HCT116 (cell line): ENCODE measurements around the gene BMAL1. TPM values are rescaled to one million over a fixed set of nuclear protein-coding genes. Genes with fewer than 3 reads are reported as not detected.

Experiments used
- ATAC-seq: fragments of 200-7000 bp; cut with Tn5 transposase; 2 replicates; pipeline ENCODE4 v1.9.1; 2020; ENCODE audit warnings: mild to moderate bottlenecking, moderate library complexity
- BruUV-seq: library from RNA; stranded (reverse); fragments of 400-500 nt; replicated peaks from 2 replicates; lab custom pipeline; 2021; lab: Mats Ljungman, UMichigan
- CTCF ChIA-PET: fragments of 300-600 bp; sonication (Branson Sonifier 250); formaldehyde crosslinking; loops from one replicate; lab custom pipeline; 2021; ENCODE audit warnings: antibody characterized with exemption; lab: Charles Lee
- POLR2A ChIA-PET: fragments of 300-600, 350-600 bp; sonication (Branson Sonifier 250); formaldehyde crosslinking; loops from one replicate; lab custom pipeline; 2021; ENCODE audit warnings: antibody characterized with exemption; lab: Charles Lee
- RAD21 ChIA-PET, 2 experiments: fragments of 300-600 bp; sonication (Branson Sonifier 250); formaldehyde crosslinking; loops; one replicate each; lab custom pipeline; 2023; ENCODE audit warnings: low total read pairs in 2 of 2; ENCODE audit not compliant: uncharacterized antibody in 2 of 2, unreplicated experiment in 2 of 2, low non-redundant PET in 1 of 2; lab: Charles Lee
- DNase-seq: peaks from one replicate; pipeline ENCODE4 v3.0.0-alpha.2; 2010; ENCODE audit warnings: low read depth, low spot score
- H2AFZ ChIP-seq: fragments of 200-600 bp; shearing (Covaris generic), sonication (generic); 2 replicates; pipeline ENCODE4 v1.6.1; 2017; ENCODE audit warnings: low read depth, mixed run types, mixed read lengths, antibody characterized with exemption, low read length; ENCODE audit not compliant: poor library complexity, severe bottlenecking
- H3K27ac ChIP-seq: 2 replicates; pipeline ENCODE4 v1.5.1; 2012; ENCODE audit warnings: low read depth, low read length
- H3K27me3 ChIP-seq: fragments of 200-600 bp; sonication (generic); 2 replicates; pipeline ENCODE4 v1.6.1; 2016; ENCODE audit warnings: mixed run types, low read length, mixed read lengths; ENCODE audit not compliant: insufficient read depth
- H3K36me3 ChIP-seq, 2 experiments: fragments of 200-500 bp in 1 of 2; fragments of 200-600 bp in 1 of 2; sonication (Bioruptor generic) in 1 of 2; sonication (generic) in 1 of 2; 2 replicates each; pipeline versions ENCODE4 v1.5.1 to v1.6.1; 2014 to 2016; ENCODE audit warnings: low read length in 2 of 2, inconsistent platforms in 1 of 2, mixed read lengths in 1 of 2, mixed run types in 1 of 2; ENCODE audit not compliant: insufficient read depth in 2 of 2, control insufficient read depth in 1 of 2
- H3K4me1 ChIP-seq, 2 experiments: fragments of 200-600 bp in 1 of 2; sonication (generic) in 1 of 2; 2 replicates each; pipeline versions ENCODE4 v1.5.1 to v1.6.1; 2012 to 2017; ENCODE audit warnings: low read length in 2 of 2, inconsistent platforms in 1 of 2, mild to moderate bottlenecking in 1 of 2, mixed read lengths in 1 of 2, mixed run types in 1 of 2, moderate library complexity in 1 of 2; ENCODE audit not compliant: insufficient read depth in 2 of 2, control insufficient read depth in 1 of 2
- H3K4me2 ChIP-seq: fragments of 200-600 bp; sonication (generic); 2 replicates; pipeline ENCODE4 v1.6.1; 2017; ENCODE audit warnings: mixed run types, low read length, mixed read lengths
- H3K4me3 ChIP-seq, 2 experiments: fragments of 200-600 bp in 1 of 2; sonication (generic) in 1 of 2; replicated peaks in 1 of 2; 2 replicates each; pipeline ENCODE4 v1.5.1; 2011 to 2016; ENCODE audit warnings: low read length in 2 of 2, control low read depth in 1 of 2, low read depth in 1 of 2, mild to moderate bottlenecking in 1 of 2, mixed read lengths in 1 of 2, mixed run types in 1 of 2
- H3K79me2 ChIP-seq: fragments of 200-600 bp; sonication (generic); 2 replicates; pipeline ENCODE4 v1.6.1; 2017; ENCODE audit warnings: mild to moderate bottlenecking, mixed run types, low read length, moderate library complexity, mixed read lengths; ENCODE audit not compliant: insufficient read depth
- H3K9ac ChIP-seq: fragments of 200-600 bp; sonication (generic); 2 replicates; pipeline ENCODE4 v1.6.1; 2016; ENCODE audit warnings: low read length, mixed read lengths
- H3K9me2 ChIP-seq: fragments of 200-600 bp; sonication (generic), shearing (Covaris generic); 2 replicates; pipeline ENCODE4 v1.6.1; 2017; ENCODE audit warnings: mixed run types, mild to moderate bottlenecking, moderate library complexity; ENCODE audit not compliant: insufficient read depth
- H3K9me3 ChIP-seq, 2 experiments: fragments of 200-500 bp in 1 of 2; fragments of 200-600 bp in 1 of 2; sonication (Bioruptor generic) in 1 of 2; sonication (generic) in 1 of 2; 2 replicates each; pipeline ENCODE4 v1.6.1; 2014 to 2017; ENCODE audit warnings: low read length in 2 of 2, mixed read lengths in 2 of 2, inconsistent platforms in 1 of 2, low read depth in 1 of 2, mild to moderate bottlenecking in 1 of 2, mixed run types in 1 of 2, moderate library complexity in 1 of 2; ENCODE audit not compliant: control insufficient read depth in 1 of 2, insufficient read depth in 1 of 2
- H4K20me1 ChIP-seq: fragments of 200-600 bp; sonication (generic), shearing (Covaris generic); 2 replicates; pipeline ENCODE4 v1.6.1; 2017; ENCODE audit warnings: mixed run types, mild to moderate bottlenecking, moderate library complexity; ENCODE audit not compliant: insufficient read depth
- ELF1 ChIP-seq: IDR thresholded peaks from 2 replicates; pipeline ENCODE4 v1.6.1; 2012; ENCODE audit warnings: low read depth, borderline replicate concordance
- EZH2phosphoT487 ChIP-seq: fragments of 200-600 bp; IDR thresholded peaks from 2 replicates; pipeline ENCODE4 v1.6.1; 2018; ENCODE audit warnings: antibody characterized with exemption, borderline replicate concordance
- POLR2A ChIP-seq: IDR thresholded peaks from 2 replicates; pipeline ENCODE4 v1.7.0; 2011; ENCODE audit warnings: borderline replicate concordance; ENCODE audit not compliant: insufficient read depth, insufficient read length; ENCODE audit errors: extremely low read depth
- RAD21 ChIP-seq: IDR thresholded peaks from 2 replicates; pipeline ENCODE4 v1.6.1; 2012; ENCODE audit warnings: low read depth, mild to moderate bottlenecking
- SP1 ChIP-seq: IDR thresholded peaks from 2 replicates; pipeline ENCODE4 v1.6.1; 2012; ENCODE audit warnings: low read depth
- TCF7L2 ChIP-seq: IDR thresholded peaks from 2 replicates; pipeline ENCODE4 v1.7.0; 2011; ENCODE audit warnings: borderline replicate concordance, inconsistent platforms; ENCODE audit not compliant: insufficient read depth, insufficient read length; ENCODE audit errors: extremely low read depth
- YY1 ChIP-seq: IDR thresholded peaks from 2 replicates; pipeline ENCODE4 v1.6.1; 2011; ENCODE audit warnings: low read length, low read depth, moderate library complexity, mild to moderate bottlenecking; ENCODE audit not compliant: insufficient replicate concordance; ENCODE audit errors: extremely low read depth
- ZNF274 ChIP-seq: fragments of 200-500 bp; sonication (Bioruptor generic); IDR thresholded peaks from 2 replicates; pipeline ENCODE4 v1.6.1; 2014; ENCODE audit warnings: mild to moderate bottlenecking, low read depth, low read length, inconsistent platforms
- intact Hi-C: fragments of 100-400 bp; cut with micrococcal nuclease; formaldehyde crosslinking; loops from 2 replicates; pipeline ENCODE4 v1.10.0; 2022
- total RNA-seq: library from RNA; stranded (reverse); gene quantifications from one replicate; pipeline ENCODE4 v1.2.1, GENCODE V29; 2021; ENCODE audit not compliant: unreplicated experiment
- TF ChIP-seq, protein P1 (sequence below), 3 experiments: fragments of 200-600 bp in 1 of 3; sonication (generic) in 1 of 3; IDR thresholded peaks in 2 of 3; conservative IDR thresholded peaks in 1 of 3; 2 replicates each; pipeline ENCODE4 v1.5.1; 2012 to 2017; ENCODE audit warnings: low read depth in 2 of 3, low read length in 2 of 3, antibody characterized with exemption in 1 of 3, borderline replicate concordance in 1 of 3, control low read depth in 1 of 3, mild to moderate bottlenecking in 1 of 3, mixed read lengths in 1 of 3, mixed run types in 1 of 3, moderate library complexity in 1 of 3; ENCODE audit not compliant: insufficient read depth in 1 of 3

Gene BMAL1
- total RNA-seq, 1 experiment from 2014 or later = 17.6 TPM

DNA sequence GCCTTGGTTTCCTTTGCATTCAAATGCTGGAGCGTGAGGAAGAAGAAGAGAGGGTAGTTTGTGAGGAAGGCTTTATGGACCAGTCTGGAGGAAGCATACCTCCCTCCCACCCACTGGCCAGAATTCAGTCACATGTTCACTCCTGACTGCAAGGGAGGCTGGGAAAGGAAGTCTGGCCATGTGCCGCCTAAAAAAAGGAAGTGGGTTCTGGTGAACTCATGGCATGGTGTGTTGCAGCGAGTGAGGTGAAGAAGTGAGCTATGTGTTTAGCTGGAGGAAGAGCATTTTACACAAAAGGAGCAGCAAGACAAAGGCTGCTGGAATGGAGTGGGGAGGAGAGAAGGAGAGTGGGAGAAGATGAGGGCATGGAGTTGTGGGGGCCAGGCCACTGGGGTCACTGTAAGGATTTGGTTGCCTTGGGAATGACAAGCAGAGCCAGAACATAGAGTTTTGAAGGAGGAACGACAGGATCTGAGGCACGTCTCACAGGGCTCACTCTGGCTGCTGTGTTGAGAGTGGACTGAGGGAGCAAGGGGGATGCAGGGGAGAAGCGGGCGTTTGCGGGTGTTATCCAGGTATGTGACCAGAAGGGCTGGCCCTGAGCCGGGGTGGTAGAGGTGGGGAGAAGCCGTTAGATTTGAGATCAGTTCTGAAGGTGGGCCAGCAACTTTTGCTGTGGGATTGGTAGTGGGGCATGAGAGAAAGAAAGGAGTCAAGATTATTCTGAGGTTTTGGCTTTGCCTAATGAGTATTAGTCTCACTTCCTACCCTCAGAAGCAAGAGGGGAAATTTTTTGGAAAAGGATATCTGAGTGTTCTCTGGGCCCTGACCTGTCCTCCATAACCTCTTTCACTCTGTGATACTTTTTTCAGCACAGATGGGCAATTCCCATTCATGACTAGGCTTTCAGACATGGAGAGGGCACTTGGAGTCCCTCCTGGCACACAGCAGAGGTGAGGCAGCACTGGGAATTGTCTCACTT lies 26.4 kb downstream of the BMAL1 start:
- Histone ChIP-seq H3K36me3 (no peaks in the 10 kb centered on the region), H3K9ac (no peak overlapping the region), H4K20me1 (no peaks in the 10 kb centered on the region), H3K27me3 (no peaks in the 10 kb centered on the region), H3K79me2 (no peaks in the 10 kb centered on the region), H2AFZ (no peak overlapping the region), H3K4me1 (no peaks in the 10 kb centered on the region), H3K4me2 (no peak overlapping the region), H3K27ac (no peak overlapping the region), H3K4me3 (no peak overlapping the region), H3K9me2 (no peaks in the 10 kb centered on the region), H3K9me3 (no peaks in the 10 kb centered on the region)
- ATAC-seq = no peak
- RAD21 ChIA-PET = no interaction called here
- TF ChIP-seq TCF7L2 (no peak), RAD21 (no peak), YY1 (no peak), ZNF274 (no peak), EZH2phosphoT487 (no peak), POLR2A (no peak), SP1 (no peak), ELF1 (no peak)
- TF ChIP-seq, protein P1, sequence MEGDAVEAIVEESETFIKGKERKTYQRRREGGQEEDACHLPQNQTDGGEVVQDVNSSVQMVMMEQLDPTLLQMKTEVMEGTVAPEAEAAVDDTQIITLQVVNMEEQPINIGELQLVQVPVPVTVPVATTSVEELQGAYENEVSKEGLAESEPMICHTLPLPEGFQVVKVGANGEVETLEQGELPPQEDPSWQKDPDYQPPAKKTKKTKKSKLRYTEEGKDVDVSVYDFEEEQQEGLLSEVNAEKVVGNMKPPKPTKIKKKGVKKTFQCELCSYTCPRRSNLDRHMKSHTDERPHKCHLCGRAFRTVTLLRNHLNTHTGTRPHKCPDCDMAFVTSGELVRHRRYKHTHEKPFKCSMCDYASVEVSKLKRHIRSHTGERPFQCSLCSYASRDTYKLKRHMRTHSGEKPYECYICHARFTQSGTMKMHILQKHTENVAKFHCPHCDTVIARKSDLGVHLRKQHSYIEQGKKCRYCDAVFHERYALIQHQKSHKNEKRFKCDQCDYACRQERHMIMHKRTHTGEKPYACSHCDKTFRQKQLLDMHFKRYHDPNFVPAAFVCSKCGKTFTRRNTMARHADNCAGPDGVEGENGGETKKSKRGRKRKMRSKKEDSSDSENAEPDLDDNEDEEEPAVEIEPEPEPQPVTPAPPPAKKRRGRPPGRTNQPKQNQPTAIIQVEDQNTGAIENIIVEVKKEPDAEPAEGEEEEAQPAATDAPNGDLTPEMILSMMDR (IDR thresholded peaks at IDR 0.05 in 2 of 3, conservative IDR thresholded peaks at IDR 0.05 in 1 of 3; ENCODE audit: borderline replicate concordance in 1 of 3, insufficient read depth in 1 of 3, low read depth in 2 of 3, low read length in 2 of 3) = no peak
- no peak for DNase-seq
- intact Hi-C loops = no loop called here
- CTCF ChIA-PET = no interaction called here
- POLR2A ChIA-PET = no interaction called here
- BruUV-seq = no TSS peak
